Endodermal cell (in vitro differentiated cells): ENCODE measurements around the gene RPS23. TPM values are rescaled to one million over a fixed set of nuclear protein-coding genes. Genes with fewer than 3 reads are reported as not detected.

Experiments
- DNase-seq: peaks from one replicate; pipeline ENCODE4 v3.0.0-alpha.2; 2017
- H3K27ac ChIP-seq: 2 replicates; pipeline ENCODE4 v1.5.1; 2013; ENCODE audit warnings: mild to moderate bottlenecking, low read depth, low read length, moderate library complexity
- H3K27me3 ChIP-seq: 2 replicates; pipeline ENCODE4 v1.6.1; 2013; ENCODE audit warnings: mild to moderate bottlenecking, low read length, moderate library complexity; ENCODE audit not compliant: insufficient read depth, control insufficient read depth, poor library complexity, severe bottlenecking
- H3K36me3 ChIP-seq: 2 replicates; pipeline ENCODE4 v1.7.0; 2013; ENCODE audit warnings: mild to moderate bottlenecking, low read length, moderate library complexity; ENCODE audit not compliant: control insufficient read depth, insufficient read depth
- H3K4me1 ChIP-seq: one replicate; pipeline ENCODE4 v1.7.0; 2013; ENCODE audit warnings: low read length; ENCODE audit not compliant: control insufficient read depth, insufficient read depth
- H3K4me3 ChIP-seq: 2 replicates; pipeline ENCODE4 v1.5.1; 2013; ENCODE audit warnings: mild to moderate bottlenecking, low read length, moderate library complexity
- H3K9ac ChIP-seq: 2 replicates; pipeline ENCODE4 v1.6.1; 2013; ENCODE audit warnings: mild to moderate bottlenecking, low read length, moderate library complexity; ENCODE audit not compliant: poor library complexity, severe bottlenecking; ENCODE audit errors: extremely low read depth
- H3K9me3 ChIP-seq: 2 replicates; pipeline ENCODE4 v1.6.1; 2013; ENCODE audit warnings: mild to moderate bottlenecking, low read length, moderate library complexity; ENCODE audit not compliant: control insufficient read depth
- H3K27ac Mint-ChIP-seq: 2 replicates; pipeline ENCODE4 v1.8.0; 2020; ENCODE audit warnings: mixed read lengths
- H3K27me3 Mint-ChIP-seq: 2 replicates; pipeline ENCODE4 v1.8.0; 2021; ENCODE audit warnings: mild to moderate bottlenecking, mixed read lengths; ENCODE audit not compliant: insufficient read depth
- H3K36me3 Mint-ChIP-seq: 2 replicates; pipeline ENCODE4 v1.8.0; 2020; ENCODE audit warnings: low read depth, mixed read lengths
- H3K4me1 Mint-ChIP-seq: 2 replicates; pipeline ENCODE4 v1.8.0; 2020; ENCODE audit warnings: mixed read lengths
- H3K4me3 Mint-ChIP-seq: 2 replicates; pipeline ENCODE4 v1.8.0; 2020; ENCODE audit warnings: mild to moderate bottlenecking, moderate library complexity, mixed read lengths
- H3K9me3 Mint-ChIP-seq: 2 replicates; pipeline ENCODE4 v1.8.0; 2020; ENCODE audit warnings: mild to moderate bottlenecking, mixed read lengths
- WGBS, 2 experiments: methylation state at CpG; one replicate each; pipeline versions ENCODE4 v1.1.5 to v1.1.7; 2013; ENCODE audit warnings: missing lambda C conversion rate in 2 of 2, mixed read lengths in 1 of 2; ENCODE audit not compliant: insufficient coverage in 1 of 2, insufficient read length in 1 of 2; 5-methylcytosine and 5-hydroxymethylcytosine counted together
- total RNA-seq, 2 donors: library from RNA; stranded (reverse); fragmentation: NEBNext Ultra II Directional in 1 of 2; extraction: Animal tissue kit (Norgen Biotek cat#: 25700) in 1 of 2; gene quantifications; 2 replicates in 1 of 2; 3 replicates in 1 of 2; pipeline ENCODE4 v1.2.1, GENCODE V29; 2021
- TF ChIP-seq, protein P1 (sequence below): fragments of 200-600 bp; sonication (generic); conservative IDR thresholded peaks from 2 replicates; pipeline ENCODE4 v1.5.0; 2021; ENCODE audit warnings: antibody characterized with exemption, mild to moderate bottlenecking

Gene RPS23
- total RNA-seq, 2 donors from 2014 or later, result 2,365 to 2,370 TPM

DNA sequence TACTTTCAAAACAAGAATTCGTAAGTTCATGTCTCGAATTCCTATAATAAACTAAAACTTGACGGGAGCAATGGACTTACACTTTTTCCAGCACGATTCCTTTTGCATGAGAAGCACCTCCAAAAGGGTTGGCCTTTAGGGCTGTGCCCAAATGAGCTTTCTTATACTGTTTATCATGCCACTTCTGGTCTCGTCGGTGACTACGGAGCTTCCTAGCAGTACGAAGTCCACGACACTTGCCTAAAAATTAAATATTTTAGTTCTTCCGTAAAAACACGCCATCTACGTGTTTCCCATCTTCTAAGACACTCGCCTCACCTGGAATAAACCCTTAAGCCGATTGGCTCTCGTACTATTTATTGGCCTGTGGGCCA is 554 bp downstream of the RPS23 start:
- peak overlapping the region; percentile 92 for H3K9ac ChIP-seq
- peaks cover 12% of the 10 kb centered on the region for H3K4me1 Mint-ChIP-seq
- H3K27me3 ChIP-seq, result no peaks in the 10 kb centered on the region
- H3K9me3 ChIP-seq, result no peaks in the 10 kb centered on the region
- TF ChIP-seq, protein P1, sequence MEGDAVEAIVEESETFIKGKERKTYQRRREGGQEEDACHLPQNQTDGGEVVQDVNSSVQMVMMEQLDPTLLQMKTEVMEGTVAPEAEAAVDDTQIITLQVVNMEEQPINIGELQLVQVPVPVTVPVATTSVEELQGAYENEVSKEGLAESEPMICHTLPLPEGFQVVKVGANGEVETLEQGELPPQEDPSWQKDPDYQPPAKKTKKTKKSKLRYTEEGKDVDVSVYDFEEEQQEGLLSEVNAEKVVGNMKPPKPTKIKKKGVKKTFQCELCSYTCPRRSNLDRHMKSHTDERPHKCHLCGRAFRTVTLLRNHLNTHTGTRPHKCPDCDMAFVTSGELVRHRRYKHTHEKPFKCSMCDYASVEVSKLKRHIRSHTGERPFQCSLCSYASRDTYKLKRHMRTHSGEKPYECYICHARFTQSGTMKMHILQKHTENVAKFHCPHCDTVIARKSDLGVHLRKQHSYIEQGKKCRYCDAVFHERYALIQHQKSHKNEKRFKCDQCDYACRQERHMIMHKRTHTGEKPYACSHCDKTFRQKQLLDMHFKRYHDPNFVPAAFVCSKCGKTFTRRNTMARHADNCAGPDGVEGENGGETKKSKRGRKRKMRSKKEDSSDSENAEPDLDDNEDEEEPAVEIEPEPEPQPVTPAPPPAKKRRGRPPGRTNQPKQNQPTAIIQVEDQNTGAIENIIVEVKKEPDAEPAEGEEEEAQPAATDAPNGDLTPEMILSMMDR, result no peak
- H3K4me1 ChIP-seq, result no peaks in the 10 kb centered on the region
- H3K9me3 Mint-ChIP-seq, result no peaks in the 10 kb centered on the region
- H3K36me3 Mint-ChIP-seq, result peaks cover 39% of the 10 kb centered on the region
- peaks cover 37% of the 10 kb centered on the region for H3K36me3 ChIP-seq
- H3K4me3 ChIP-seq, result peak overlapping the region; percentile 89
- no peak for DNase-seq
- peak overlapping the region; percentile 100 for H3K27ac Mint-ChIP-seq
- H3K4me3 Mint-ChIP-seq, result peak overlapping the region; percentile 89
- H3K27ac ChIP-seq, result peak overlapping the region; percentile 95
- H3K27me3 Mint-ChIP-seq, result no peaks in the 10 kb centered on the region
- WGBS, 2 experiments, result 1% methylated on average over 15 of the region's 15 CpGs

DNA sequence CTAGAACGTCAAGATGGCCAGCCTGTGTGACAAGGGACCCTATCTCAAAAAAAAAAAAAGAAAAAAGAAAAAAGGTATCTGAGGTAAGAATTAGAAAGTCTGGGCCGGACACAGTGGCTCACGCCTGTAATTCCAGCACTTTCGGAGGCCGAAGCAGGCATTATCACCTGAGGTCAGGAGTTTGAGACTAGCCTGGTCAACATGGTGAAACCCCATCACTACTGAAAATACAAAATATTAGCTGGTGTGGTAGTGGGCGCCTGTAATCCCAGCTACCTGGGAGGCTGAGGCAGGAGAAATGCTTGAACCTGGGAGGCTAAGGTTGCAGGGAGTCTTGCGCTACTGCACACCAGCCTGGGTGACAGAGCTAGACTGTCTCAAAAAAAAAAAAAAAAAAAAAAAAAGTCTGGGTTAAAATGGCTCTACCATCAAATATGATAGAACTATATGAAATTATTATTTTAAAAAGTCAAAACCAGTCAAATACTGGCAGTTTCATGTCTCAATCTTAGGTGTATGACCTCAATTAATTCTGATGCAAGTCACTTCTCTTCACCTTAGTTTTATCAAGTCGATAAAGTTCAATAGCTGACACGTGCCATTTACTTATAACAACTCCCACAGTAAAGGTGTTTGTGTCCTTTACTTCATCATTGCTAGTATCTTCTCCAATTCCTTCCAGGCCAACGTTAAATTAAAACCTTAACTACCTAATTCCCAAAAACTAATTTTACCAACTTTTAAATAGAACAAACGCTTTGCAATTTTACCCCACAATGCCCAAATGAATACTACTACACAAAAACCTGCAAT is 1.1 kb downstream of the RPS23 start:
- Mint-ChIP-seq H3K9me3 (no peaks in the 10 kb centered on the region), H3K27me3 (no peaks in the 10 kb centered on the region), H3K36me3 (peaks cover 42% of the 10 kb centered on the region), H3K4me1 (peaks cover 13% of the 10 kb centered on the region), H3K4me3 (peak overlapping the region; percentile 89), H3K27ac (peak overlapping the region; percentile 100)
- Histone ChIP-seq H3K9ac (peak overlapping the region; percentile 92), H3K36me3 (peaks cover 37% of the 10 kb centered on the region), H3K4me1 (no peaks in the 10 kb centered on the region), H3K27me3 (no peaks in the 10 kb centered on the region), H3K4me3 (peak overlapping the region; percentile 89), H3K9me3 (no peaks in the 10 kb centered on the region), H3K27ac (peak overlapping the region; percentile 34)
- TF ChIP-seq, protein P1, result no peak
- DNase-seq, result no peak
- 68 to 73% methylated on average over 9 to 11 of the region's 11 CpGs for WGBS, 2 experiments

DNA sequence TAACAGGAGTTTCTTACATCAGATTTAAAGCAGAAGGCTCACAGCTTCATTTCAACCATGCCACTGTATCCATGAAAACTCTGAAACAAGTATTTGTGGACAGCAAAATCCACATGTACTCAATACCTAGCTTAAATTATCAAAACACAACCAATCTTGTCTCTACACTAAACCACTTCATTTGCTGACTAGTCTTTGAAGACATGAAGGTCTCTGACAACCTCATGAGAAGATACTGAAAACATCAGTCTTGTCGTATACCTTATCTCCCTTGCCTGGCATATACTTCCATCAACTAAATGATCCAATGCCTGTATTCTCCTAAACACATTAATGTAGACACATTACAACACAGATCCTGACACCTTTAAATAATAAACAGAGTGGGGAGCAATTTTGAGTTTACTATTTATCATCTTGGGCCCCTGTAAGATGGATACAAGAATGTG is 2.9 kb downstream of the RPS23 start:
- Mint-ChIP-seq H3K4me3 (no peak overlapping the region), H3K27ac (peak overlapping the region; percentile 37), H3K4me1 (peaks cover 21% of the 10 kb centered on the region), H3K27me3 (no peaks in the 10 kb centered on the region), H3K36me3 (peaks cover 42% of the 10 kb centered on the region), H3K9me3 (no peaks in the 10 kb centered on the region)
- peaks cover 37% of the 10 kb centered on the region for H3K36me3 ChIP-seq
- 80 to 100% methylated on average over 1 of the region's 1 CpG for WGBS, 2 experiments
- H3K27ac ChIP-seq, result no peak overlapping the region
- no peak overlapping the region for H3K4me3 ChIP-seq
- H3K9ac ChIP-seq, result no peak overlapping the region
- no peaks in the 10 kb centered on the region for H3K4me1 ChIP-seq
- TF ChIP-seq, protein P1, result no peak
- no peak for DNase-seq
- H3K9me3 ChIP-seq, result no peaks in the 10 kb centered on the region
- H3K27me3 ChIP-seq, result no peaks in the 10 kb centered on the region
